ENCODE measurements around the gene PACSIN2. TPM values are rescaled to one million over a fixed set of nuclear protein-coding genes. Genes with fewer than 3 reads are reported as not detected.
A peak's percentile ranks its signal among the peaks of the same experiment; 100 is the strongest.

The PACSIN2 gene
- total and polyA plus RNA-seq, 2 of the 13 experiments (the other 11 are each of a cell fraction or from before 2014, with no cell fraction given), result 54.1 to 68.8 TPM

DNA sequence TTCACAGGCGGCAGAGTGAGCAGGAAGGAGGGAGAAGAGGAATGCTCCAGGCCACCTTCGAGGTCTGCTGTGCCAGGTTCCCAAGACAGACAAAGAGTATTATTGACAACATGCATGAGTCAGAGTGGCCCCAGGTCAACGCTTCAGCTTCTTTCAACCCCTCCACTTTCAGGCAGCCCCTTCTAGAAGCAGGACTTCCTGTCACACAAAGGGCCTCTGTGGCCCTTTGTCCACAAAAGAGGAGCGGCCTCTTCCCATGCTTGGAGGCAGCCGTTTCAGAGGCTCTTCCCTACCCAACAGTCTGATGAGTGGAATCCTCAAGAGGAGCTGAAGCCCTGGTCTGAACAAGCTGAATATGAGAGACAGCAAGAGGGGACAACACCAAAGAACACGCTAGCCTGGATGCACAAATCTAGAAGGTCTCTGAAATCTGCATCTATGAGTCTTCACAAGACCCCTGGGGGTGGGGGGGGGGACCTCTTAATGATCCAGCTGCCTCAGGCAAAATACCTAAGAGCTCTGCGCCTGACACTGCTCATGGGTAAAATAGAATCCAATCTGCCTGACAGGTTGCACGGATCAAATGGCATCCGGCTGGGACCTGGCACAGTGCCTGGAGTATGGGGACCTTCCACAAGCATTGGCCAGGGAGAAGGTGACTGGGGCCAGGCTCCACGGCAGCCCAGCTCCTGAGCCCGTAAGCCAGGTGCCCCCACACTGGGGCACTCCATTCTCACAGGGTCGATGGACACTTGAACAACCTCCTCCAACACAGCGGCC, 67.5 kb downstream of the PACSIN2 start (continued):
- TF ChIP-seq TCF7 (IDR thresholded peaks at IDR 0.05; ENCODE audit: low read depth), result no peak; the same call in 1 of the 2 replicates
- no peak for TF ChIP-seq ZNF234 (CRISPR knock-in tag; conservative IDR thresholded peaks at IDR 0.05)
- no peak for TF ChIP-seq ZNF530 (CRISPR knock-in tag; IDR thresholded peaks at IDR 0.05; ENCODE audit: low read depth)
- TF ChIP-seq ZFY (CRISPR knock-in tag; IDR thresholded peaks at IDR 0.05), result no peak
- TF ChIP-seq, protein P1, sequence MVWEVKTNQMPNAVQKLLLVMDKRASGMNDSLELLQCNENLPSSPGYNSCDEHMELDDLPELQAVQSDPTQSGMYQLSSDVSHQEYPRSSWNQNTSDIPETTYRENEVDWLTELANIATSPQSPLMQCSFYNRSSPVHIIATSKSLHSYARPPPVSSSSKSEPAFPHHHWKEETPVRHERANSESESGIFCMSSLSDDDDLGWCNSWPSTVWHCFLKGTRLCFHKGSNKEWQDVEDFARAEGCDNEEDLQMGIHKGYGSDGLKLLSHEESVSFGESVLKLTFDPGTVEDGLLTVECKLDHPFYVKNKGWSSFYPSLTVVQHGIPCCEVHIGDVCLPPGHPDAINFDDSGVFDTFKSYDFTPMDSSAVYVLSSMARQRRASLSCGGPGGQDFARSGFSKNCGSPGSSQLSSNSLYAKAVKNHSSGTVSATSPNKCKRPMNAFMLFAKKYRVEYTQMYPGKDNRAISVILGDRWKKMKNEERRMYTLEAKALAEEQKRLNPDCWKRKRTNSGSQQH (CRISPR knock-in tag; IDR thresholded peaks at IDR 0.05; ENCODE audit: low read depth), result 0 out of 2 replicates have a peak, but pooled peaks have one; percentile 40
- TF ChIP-seq ETV5 (CRISPR knock-in tag; IDR thresholded peaks at IDR 0.05; ENCODE audit: borderline replicate concordance), result peak; percentile 91
- TF ChIP-seq, protein P2, sequence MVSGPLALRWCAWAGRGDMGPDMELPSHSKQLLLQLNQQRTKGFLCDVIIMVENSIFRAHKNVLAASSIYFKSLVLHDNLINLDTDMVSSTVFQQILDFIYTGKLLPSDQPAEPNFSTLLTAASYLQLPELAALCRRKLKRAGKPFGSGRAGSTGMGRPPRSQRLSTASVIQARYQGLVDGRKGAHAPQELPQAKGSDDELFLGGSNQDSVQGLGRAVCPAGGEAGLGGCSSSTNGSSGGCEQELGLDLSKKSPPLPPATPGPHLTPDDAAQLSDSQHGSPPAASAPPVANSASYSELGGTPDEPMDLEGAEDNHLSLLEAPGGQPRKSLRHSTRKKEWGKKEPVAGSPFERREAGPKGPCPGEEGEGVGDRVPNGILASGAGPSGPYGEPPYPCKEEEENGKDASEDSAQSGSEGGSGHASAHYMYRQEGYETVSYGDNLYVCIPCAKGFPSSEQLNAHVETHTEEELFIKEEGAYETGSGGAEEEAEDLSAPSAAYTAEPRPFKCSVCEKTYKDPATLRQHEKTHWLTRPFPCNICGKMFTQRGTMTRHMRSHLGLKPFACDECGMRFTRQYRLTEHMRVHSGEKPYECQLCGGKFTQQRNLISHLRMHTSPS (CRISPR knock-in tag; IDR thresholded peaks at IDR 0.05; ENCODE audit: low read depth), result peak; percentile 70; the same call in 1 of the 2 replicates
- TF ChIP-seq RCOR2 (CRISPR knock-in tag; IDR thresholded peaks at IDR 0.05), result peak; percentile 52; the same call in 1 of the 2 replicates
- no peak for TF ChIP-seq PAWR (CRISPR knock-in tag; IDR thresholded peaks at IDR 0.05; ENCODE audit: borderline replicate concordance)
- TF ChIP-seq ZNF670 (CRISPR knock-in tag; IDR thresholded peaks at IDR 0.05; ENCODE audit: borderline replicate concordance), result 0 out of 2 replicates have a peak, but pooled peaks have one; percentile 47
- TF ChIP-seq NCOA5 (CRISPR knock-in tag; IDR thresholded peaks at IDR 0.05), result no peak
- no peak for TF ChIP-seq ZNF850 (CRISPR knock-in tag; conservative IDR thresholded peaks at IDR 0.05)
- no peak for TF ChIP-seq SRSF9 (IDR thresholded peaks at IDR 0.05; ENCODE audit: borderline replicate concordance, insufficient read depth, low read depth, low read length, poor library complexity, severe bottlenecking)
- TF ChIP-seq ZNF619 (CRISPR knock-in tag; IDR thresholded peaks at IDR 0.05), result no peak
- no peak for TF ChIP-seq DMAP1 (CRISPR knock-in tag; IDR thresholded peaks at IDR 0.05)
- TF ChIP-seq XRCC5 (optimal IDR thresholded peaks at IDR 0.05; ENCODE audit: low read length), result peak; percentile 32
- TF ChIP-seq MIER3 (CRISPR knock-in tag; IDR thresholded peaks at IDR 0.05; ENCODE audit: borderline replicate concordance), result peak; percentile 20; the same call in 1 of the 2 replicates
- no peak for TF ChIP-seq ZSCAN31 (CRISPR knock-in tag; IDR thresholded peaks at IDR 0.05; ENCODE audit: low read depth)
- TF ChIP-seq ZBTB46 (CRISPR knock-in tag; IDR thresholded peaks at IDR 0.05; ENCODE audit: borderline replicate concordance), result no peak
- TF ChIP-seq ZNF451 (CRISPR knock-in tag; IDR thresholded peaks at IDR 0.05), result no peak
- TF ChIP-seq, protein P3, sequence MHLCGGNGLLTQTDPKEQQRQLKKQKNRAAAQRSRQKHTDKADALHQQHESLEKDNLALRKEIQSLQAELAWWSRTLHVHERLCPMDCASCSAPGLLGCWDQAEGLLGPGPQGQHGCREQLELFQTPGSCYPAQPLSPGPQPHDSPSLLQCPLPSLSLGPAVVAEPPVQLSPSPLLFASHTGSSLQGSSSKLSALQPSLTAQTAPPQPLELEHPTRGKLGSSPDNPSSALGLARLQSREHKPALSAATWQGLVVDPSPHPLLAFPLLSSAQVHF (CRISPR knock-in tag; IDR thresholded peaks at IDR 0.05), result no peak
- no peak for TF ChIP-seq KLF16 (CRISPR knock-in tag; IDR thresholded peaks at IDR 0.05)
- TF ChIP-seq ZNF20 (CRISPR knock-in tag; IDR thresholded peaks at IDR 0.05), result no peak
